GM21447 (cell line): ENCODE measurements around the gene FGF23.
"Not testable (repeated sequence)": the region's sequence is repeated elsewhere in the genome, so short reads cannot be mapped to it uniquely, and the experiment has no call there.

Source experiments
- ATAC-seq: cut with Tn5 transposase; IDR thresholded peaks from one replicate; pipeline ENCODE4 v1.9.1; 2021; ENCODE audit not compliant: unreplicated experiment

Gene FGF23

GRCh38 chr12:4379405-4379804 is at the start of gene FGF23:
FGF23 (minus strand) TSS chr12:4379712; CDS start chr12:4379582, 130 bp downstream.
- no peak for ATAC-seq

- ATAC-seq = no peak
Measured at GRCh38 chr12:4424422-4424821, 44.9 kb upstream of the FGF23 start.

- no peak for ATAC-seq
Measured at GRCh38 chr12:4423528-4424195, 44.1 kb upstream of the FGF23 start.

GRCh38 chr12:4422985-4423384 is 43.5 kb upstream of the FGF23 start:
- ATAC-seq = no peak

GRCh38 chr12:4421590-4422031 is 42.1 kb upstream of the FGF23 start:
- no peak for ATAC-seq

- no peak for ATAC-seq
Measured at GRCh38 chr12:4420138-4420670, 40.7 kb upstream of the FGF23 start.

GRCh38 chr12:4418913-4419312 is 39.4 kb upstream of the FGF23 start:
- no peak for ATAC-seq

GRCh38 chr12:4417936-4418335 is 38.4 kb upstream of the FGF23 start:
- no peak for ATAC-seq

- no peak for ATAC-seq
Measured at GRCh38 chr12:4417455-4417854, 37.9 kb upstream of the FGF23 start.

GRCh38 chr12:4416276-4416675 is 36.8 kb upstream of the FGF23 start:
- no peak for ATAC-seq

GRCh38 chr12:4412465-4412864 is 33.0 kb upstream of the FGF23 start:
- no peak for ATAC-seq

- ATAC-seq = no peak
Measured at GRCh38 chr12:4412056-4412455, 32.5 kb upstream of the FGF23 start.

GRCh38 chr12:4407136-4407535 is 27.6 kb upstream of the FGF23 start:
- no peak for ATAC-seq

- ATAC-seq = not testable (repeated sequence)
Measured at GRCh38 chr12:4404877-4405637, 25.5 kb upstream of the FGF23 start.

GRCh38 chr12:4402996-4403395 is 23.5 kb upstream of the FGF23 start:
- no peak for ATAC-seq

GRCh38 chr12:4401117-4401516 is 21.6 kb upstream of the FGF23 start:
- no peak for ATAC-seq

GRCh38 chr12:4395818-4396217 is 16.3 kb upstream of the FGF23 start:
- no peak for ATAC-seq

GRCh38 chr12:4393211-4393610 is 13.7 kb upstream of the FGF23 start:
- no peak for ATAC-seq

GRCh38 chr12:4392223-4392742 is 12.8 kb upstream of the FGF23 start:
- ATAC-seq = no peak

- ATAC-seq = no peak
Measured at GRCh38 chr12:4388662-4389061, 9.2 kb upstream of the FGF23 start.

GRCh38 chr12:4388032-4388431 is 8.5 kb upstream of the FGF23 start:
- no peak for ATAC-seq

GRCh38 chr12:4387607-4388006 is 8.1 kb upstream of the FGF23 start:
- ATAC-seq = no peak
